HEK293 (cell line): ENCODE measurements around the gene GRK5.

Experiments
- CTCF ChIA-PET: fragments of 350-600 bp; formaldehyde crosslinking; extraction: SDS; loops from one replicate; lab custom pipeline; 2021; ENCODE audit warnings: antibody characterized with exemption; lab: Yijun Ruan, JAX
- POLR2A ChIA-PET: fragments of 300-600 bp; formaldehyde crosslinking; extraction: SDS; loops from one replicate; lab custom pipeline; 2020; ENCODE audit warnings: antibody characterized with exemption, inconsistent platforms; lab: Yijun Ruan, JAX
- H3K27ac ChIP-seq: fragments of 200-500 bp; sonication (Bioruptor generic); 2 replicates; pipeline ENCODE4 v1.5.1; 2014; ENCODE audit warnings: low read depth, low read length, control low read depth, inconsistent platforms; ENCODE audit errors: extremely low read depth
- H3K36me3 ChIP-seq, 2 experiments: fragments of 200-500 bp in 1 of 2; sonication (Bioruptor generic) in 1 of 2; 1 replicate in 1 of 2; 2 replicates in 1 of 2; pipeline ENCODE4 v1.5.1; 2014 to 2017; ENCODE audit warnings: inconsistent platforms in 2 of 2, low read length in 2 of 2; ENCODE audit not compliant: control insufficient read depth in 2 of 2, insufficient read depth in 1 of 2
- H3K4me1 ChIP-seq: fragments of 200-500 bp; sonication (Bioruptor generic); 2 replicates; pipeline ENCODE4 v1.5.1; 2014; ENCODE audit warnings: mild to moderate bottlenecking, low read length, inconsistent platforms; ENCODE audit not compliant: control insufficient read depth, insufficient read depth
- H3K4me3 ChIP-seq: 2 replicates; pipeline ENCODE4 v1.5.1; 2011; ENCODE audit warnings: low read depth, mild to moderate bottlenecking, control low read depth, low read length, moderate library complexity
- H3K9me3 ChIP-seq: fragments of 200-500 bp; sonication (Bioruptor generic); 2 replicates; pipeline ENCODE4 v1.5.1; 2014; ENCODE audit warnings: low read depth, low read length, inconsistent platforms; ENCODE audit not compliant: control insufficient read depth, insufficient read depth
- GFI1B ChIP-seq: fragments of 450-650 bp; formaldehyde crosslinking; IDR thresholded peaks from 2 replicates; pipeline ENCODE4 v1.5.1; 2016; ENCODE audit warnings: missing biosample characterization, missing genetic modification characterization
- HOXD13 ChIP-seq: sonication (generic); formaldehyde crosslinking; IDR thresholded peaks from 2 replicates; pipeline ENCODE4 v1.8.0; 2022; ENCODE audit warnings: missing genetic modification reagents, borderline replicate concordance
- MYNN ChIP-seq: fragments of 450-650 bp; formaldehyde crosslinking; IDR thresholded peaks from 2 replicates; pipeline ENCODE4 v1.5.1; 2016; ENCODE audit warnings: missing biosample characterization, missing genetic modification characterization, borderline replicate concordance
- REPIN1 ChIP-seq: fragments of 450-650 bp; formaldehyde crosslinking; IDR thresholded peaks from 2 replicates; pipeline ENCODE4 v1.5.1; 2017; ENCODE audit warnings: missing biosample characterization, missing genetic modification characterization, low read depth
- ZNF10 ChIP-seq: fragments of 450-650 bp; formaldehyde crosslinking; IDR thresholded peaks from 2 replicates; pipeline ENCODE4 v1.5.1; 2017; ENCODE audit warnings: missing biosample characterization, missing genetic modification characterization
- ZNF121 ChIP-seq: fragments of 450-650 bp; formaldehyde crosslinking; IDR thresholded peaks from 2 replicates; pipeline ENCODE4 v1.5.1; 2016; ENCODE audit warnings: missing biosample characterization, missing genetic modification characterization
- ZNF146 ChIP-seq: fragments of 450-650 bp; formaldehyde crosslinking; IDR thresholded peaks from 2 replicates; pipeline ENCODE4 v1.5.1; 2016; ENCODE audit warnings: missing biosample characterization, missing genetic modification characterization
- ZNF214 ChIP-seq: fragments of 450-650 bp; formaldehyde crosslinking; IDR thresholded peaks from 2 replicates; pipeline ENCODE4 v1.5.1; 2017; ENCODE audit warnings: missing biosample characterization, mild to moderate bottlenecking, missing genetic modification characterization, borderline replicate concordance
- ZNF24 ChIP-seq: fragments of 450-650 bp; formaldehyde crosslinking; IDR thresholded peaks from 2 replicates; pipeline ENCODE4 v1.5.1; 2016; ENCODE audit warnings: missing biosample characterization, missing genetic modification characterization
- ZNF274 ChIP-seq, 2 experiments: fragments of 200-500 bp in 1 of 2; fragments of 450-650 bp in 1 of 2; sonication (Bioruptor generic) in 1 of 2; formaldehyde crosslinking in 1 of 2; IDR thresholded peaks; 2 replicates each; pipeline versions ENCODE4 v1.5.1 to v1.6.1; 2014 to 2016; ENCODE audit warnings: borderline replicate concordance in 1 of 2, inconsistent platforms in 1 of 2, low read length in 1 of 2, missing biosample characterization in 1 of 2, missing genetic modification characterization in 1 of 2
- ZNF302 ChIP-seq: fragments of 450-650 bp; formaldehyde crosslinking; IDR thresholded peaks from 2 replicates; pipeline ENCODE4 v1.5.1; 2016; ENCODE audit warnings: missing biosample characterization, missing genetic modification characterization, low read depth
- ZNF48 ChIP-seq: fragments of 450-650 bp; formaldehyde crosslinking; IDR thresholded peaks from 2 replicates; pipeline ENCODE4 v1.5.1; 2016; ENCODE audit warnings: missing biosample characterization, missing genetic modification characterization
- ZNF571 ChIP-seq: fragments of 450-650 bp; formaldehyde crosslinking; IDR thresholded peaks from 2 replicates; pipeline ENCODE4 v1.5.0; 2017; ENCODE audit warnings: missing biosample characterization, missing genetic modification characterization
- ZNF660 ChIP-seq: fragments of 450-650 bp; IDR thresholded peaks from 2 replicates; pipeline ENCODE4 v1.5.1; 2018; ENCODE audit warnings: missing biosample characterization, mild to moderate bottlenecking, missing genetic modification characterization
- ZNF664 ChIP-seq: fragments of 450-650 bp; formaldehyde crosslinking; IDR thresholded peaks from 2 replicates; pipeline ENCODE4 v1.5.1; 2016; ENCODE audit warnings: missing biosample characterization, missing genetic modification characterization
- ZNF707 ChIP-seq: fragments of 450-650 bp; formaldehyde crosslinking; IDR thresholded peaks from 2 replicates; pipeline ENCODE4 v1.5.1; 2016; ENCODE audit warnings: missing biosample characterization, missing genetic modification characterization
- ZNF768 ChIP-seq: fragments of 450-650 bp; formaldehyde crosslinking; IDR thresholded peaks from 2 replicates; pipeline ENCODE4 v1.5.1; 2018; ENCODE audit warnings: missing biosample characterization, mild to moderate bottlenecking, missing genetic modification characterization
- TF ChIP-seq, protein P1 (sequence below): fragments of 450-650 bp; formaldehyde crosslinking; IDR thresholded peaks from 2 replicates; pipeline ENCODE4 v1.5.1; 2017; ENCODE audit warnings: missing biosample characterization, missing genetic modification characterization
- TF ChIP-seq, protein P2 (sequence below): fragments of 450-650 bp; formaldehyde crosslinking; IDR thresholded peaks from 2 replicates; pipeline ENCODE4 v1.5.1; 2017; ENCODE audit warnings: missing biosample characterization, mild to moderate bottlenecking, missing genetic modification characterization, moderate library complexity
- TF ChIP-seq, protein P3 (sequence below): fragments of 450-650 bp; formaldehyde crosslinking; IDR thresholded peaks from 2 replicates; pipeline ENCODE4 v1.5.1; 2016; ENCODE audit warnings: missing biosample characterization, missing genetic modification characterization
- TF ChIP-seq, protein P4 (sequence below): fragments of 450-650 bp; formaldehyde crosslinking; IDR thresholded peaks from 2 replicates; pipeline ENCODE4 v1.5.1; 2016; ENCODE audit warnings: missing biosample characterization, missing genetic modification characterization
- TF ChIP-seq, protein P5 (sequence below): fragments of 450-650 bp; formaldehyde crosslinking; IDR thresholded peaks from 2 replicates; pipeline ENCODE4 v1.5.1; 2016; ENCODE audit warnings: missing biosample characterization, missing genetic modification characterization, low read depth
- TF ChIP-seq, protein P6 (sequence below): fragments of 450-650 bp; formaldehyde crosslinking; IDR thresholded peaks from 2 replicates; pipeline ENCODE4 v1.5.1; 2017; ENCODE audit warnings: missing biosample characterization, missing genetic modification characterization

GRK5 gene

DNA sequence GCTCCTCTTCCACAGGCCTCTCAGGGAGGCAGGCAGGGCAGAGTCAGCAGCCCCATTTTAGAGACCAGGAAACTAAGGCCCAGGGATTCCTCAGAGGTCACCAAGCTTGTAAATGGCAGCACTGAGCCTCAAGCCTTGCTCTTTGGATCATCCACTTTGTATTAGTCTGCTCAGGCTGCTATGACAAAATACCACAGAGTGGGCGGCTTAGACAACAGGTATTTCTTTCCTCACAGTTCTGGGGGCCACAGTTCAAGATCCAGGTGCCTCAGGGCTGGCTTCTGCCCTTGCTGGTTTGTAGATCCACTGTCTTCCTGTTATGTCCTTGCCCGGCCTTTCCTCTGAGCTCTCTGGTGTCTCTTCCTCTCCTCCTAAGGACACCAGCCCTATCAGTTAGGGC lies 151.2 kb downstream of the GRK5 start (continued):
- TF ChIP-seq, protein P1, sequence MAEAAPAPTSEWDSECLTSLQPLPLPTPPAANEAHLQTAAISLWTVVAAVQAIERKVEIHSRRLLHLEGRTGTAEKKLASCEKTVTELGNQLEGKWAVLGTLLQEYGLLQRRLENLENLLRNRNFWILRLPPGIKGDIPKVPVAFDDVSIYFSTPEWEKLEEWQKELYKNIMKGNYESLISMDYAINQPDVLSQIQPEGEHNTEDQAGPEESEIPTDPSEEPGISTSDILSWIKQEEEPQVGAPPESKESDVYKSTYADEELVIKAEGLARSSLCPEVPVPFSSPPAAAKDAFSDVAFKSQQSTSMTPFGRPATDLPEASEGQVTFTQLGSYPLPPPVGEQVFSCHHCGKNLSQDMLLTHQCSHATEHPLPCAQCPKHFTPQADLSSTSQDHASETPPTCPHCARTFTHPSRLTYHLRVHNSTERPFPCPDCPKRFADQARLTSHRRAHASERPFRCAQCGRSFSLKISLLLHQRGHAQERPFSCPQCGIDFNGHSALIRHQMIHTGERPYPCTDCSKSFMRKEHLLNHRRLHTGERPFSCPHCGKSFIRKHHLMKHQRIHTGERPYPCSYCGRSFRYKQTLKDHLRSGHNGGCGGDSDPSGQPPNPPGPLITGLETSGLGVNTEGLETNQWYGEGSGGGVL (tag by site-specific recombination), result no peak
- no peak for TF ChIP-seq ZNF214
- no peak for TF ChIP-seq ZNF664
- no peak for TF ChIP-seq ZNF10 (tag by site-specific recombination)
- no peak for TF ChIP-seq ZNF274 (IDR thresholded peaks at IDR 0.05; ENCODE audit: low read length)
- no peak for TF ChIP-seq ZNF274 (tag by site-specific recombination; IDR thresholded peaks at IDR 0.05; ENCODE audit: borderline replicate concordance)
- no peak for TF ChIP-seq HOXD13 (CRISPR knock-in tag)
- TF ChIP-seq ZNF302 (tag by site-specific recombination), result no peak
- TF ChIP-seq, protein P2, sequence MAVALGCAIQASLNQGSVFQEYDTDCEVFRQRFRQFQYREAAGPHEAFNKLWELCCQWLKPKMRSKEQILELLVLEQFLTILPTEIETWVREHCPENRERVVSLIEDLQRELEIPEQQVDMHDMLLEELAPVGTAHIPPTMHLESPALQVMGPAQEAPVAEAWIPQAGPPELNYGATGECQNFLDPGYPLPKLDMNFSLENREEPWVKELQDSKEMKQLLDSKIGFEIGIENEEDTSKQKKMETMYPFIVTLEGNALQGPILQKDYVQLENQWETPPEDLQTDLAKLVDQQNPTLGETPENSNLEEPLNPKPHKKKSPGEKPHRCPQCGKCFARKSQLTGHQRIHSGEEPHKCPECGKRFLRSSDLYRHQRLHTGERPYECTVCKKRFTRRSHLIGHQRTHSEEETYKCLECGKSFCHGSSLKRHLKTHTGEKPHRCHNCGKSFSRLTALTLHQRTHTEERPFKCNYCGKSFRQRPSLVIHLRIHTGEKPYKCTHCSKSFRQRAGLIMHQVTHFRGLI (tag by site-specific recombination), result no peak
- no peak for TF ChIP-seq GFI1B (tag by site-specific recombination)
- no peak for TF ChIP-seq ZNF121
- TF ChIP-seq, all 188 proteins: peak for 0

DNA sequence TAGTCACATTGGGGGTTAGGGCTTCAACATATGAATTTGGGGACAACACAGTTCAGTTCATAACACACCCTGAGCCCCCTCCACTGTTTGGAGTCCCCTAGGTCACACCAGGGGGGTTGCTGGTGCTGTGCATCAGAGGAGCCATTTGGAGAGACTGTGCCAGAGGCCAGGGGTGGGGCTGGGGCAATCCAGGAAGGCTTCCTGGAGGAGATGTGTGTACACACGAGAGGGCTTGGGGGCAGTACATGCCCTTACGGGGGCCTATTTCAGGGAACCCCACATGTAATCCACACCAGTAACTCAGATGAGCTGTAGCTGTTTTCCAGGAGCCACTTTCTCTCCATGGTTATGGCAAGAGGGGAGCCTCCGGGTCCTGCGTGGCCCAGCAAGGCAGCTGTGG lies 151.7 kb downstream of the GRK5 start:
- ChIA-PET CTCF (no interaction called here), POLR2A (no interaction called here)
- Histone ChIP-seq H3K36me3 (no peaks in the 10 kb centered on the region), H3K4me3 (no peak overlapping the region), H3K4me1 (no peaks in the 10 kb centered on the region), H3K27ac (no peak overlapping the region), H3K9me3 (no peaks in the 10 kb centered on the region)
- TF ChIP-seq ZNF660 (tag by site-specific recombination), result no peak
- no peak for TF ChIP-seq GFI1B (tag by site-specific recombination)
- no peak for TF ChIP-seq REPIN1 (tag by site-specific recombination)
- no peak for TF ChIP-seq ZNF24
- no peak for TF ChIP-seq MYNN (tag by site-specific recombination)
- no peak for TF ChIP-seq ZNF707 (tag by site-specific recombination)
- no peak for TF ChIP-seq ZNF768
- TF ChIP-seq, protein P1 (tag by site-specific recombination), result no peak
- TF ChIP-seq, protein P3, sequence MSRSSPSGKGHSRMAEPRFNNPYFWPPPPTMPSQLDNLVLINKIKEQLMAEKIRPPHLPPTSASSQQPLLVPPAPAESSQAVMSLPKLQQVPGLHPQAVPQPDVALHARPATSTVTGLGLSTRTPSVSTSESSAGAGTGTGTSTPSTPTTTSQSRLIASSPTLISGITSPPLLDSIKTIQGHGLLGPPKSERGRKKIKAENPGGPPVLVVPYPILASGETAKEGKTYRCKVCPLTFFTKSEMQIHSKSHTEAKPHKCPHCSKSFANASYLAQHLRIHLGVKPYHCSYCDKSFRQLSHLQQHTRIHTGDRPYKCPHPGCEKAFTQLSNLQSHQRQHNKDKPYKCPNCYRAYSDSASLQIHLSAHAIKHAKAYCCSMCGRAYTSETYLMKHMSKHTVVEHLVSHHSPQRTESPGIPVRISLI (tag by site-specific recombination), result no peak
- TF ChIP-seq ZNF571 (tag by site-specific recombination), result no peak
- no peak for TF ChIP-seq ZNF48 (tag by site-specific recombination)
- TF ChIP-seq, protein P4, sequence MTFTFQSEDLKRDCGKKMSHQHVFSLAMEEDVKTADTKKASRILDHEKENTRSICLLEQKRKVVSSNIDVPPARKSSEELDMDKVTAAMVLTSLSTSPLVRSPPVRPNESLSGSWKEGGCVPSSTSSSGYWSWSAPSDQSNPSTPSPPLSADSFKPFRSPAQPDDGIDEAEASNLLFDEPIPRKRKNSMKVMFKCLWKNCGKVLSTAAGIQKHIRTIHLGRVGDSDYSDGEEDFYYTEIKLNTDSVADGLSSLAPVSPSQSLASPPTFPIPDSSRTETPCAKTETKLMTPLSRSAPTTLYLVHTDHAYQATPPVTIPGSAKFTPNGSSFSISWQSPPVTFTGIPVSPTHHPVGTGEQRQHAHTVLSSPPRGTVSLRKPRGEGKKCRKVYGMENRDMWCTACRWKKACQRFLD, result no peak
- TF ChIP-seq, protein P5, sequence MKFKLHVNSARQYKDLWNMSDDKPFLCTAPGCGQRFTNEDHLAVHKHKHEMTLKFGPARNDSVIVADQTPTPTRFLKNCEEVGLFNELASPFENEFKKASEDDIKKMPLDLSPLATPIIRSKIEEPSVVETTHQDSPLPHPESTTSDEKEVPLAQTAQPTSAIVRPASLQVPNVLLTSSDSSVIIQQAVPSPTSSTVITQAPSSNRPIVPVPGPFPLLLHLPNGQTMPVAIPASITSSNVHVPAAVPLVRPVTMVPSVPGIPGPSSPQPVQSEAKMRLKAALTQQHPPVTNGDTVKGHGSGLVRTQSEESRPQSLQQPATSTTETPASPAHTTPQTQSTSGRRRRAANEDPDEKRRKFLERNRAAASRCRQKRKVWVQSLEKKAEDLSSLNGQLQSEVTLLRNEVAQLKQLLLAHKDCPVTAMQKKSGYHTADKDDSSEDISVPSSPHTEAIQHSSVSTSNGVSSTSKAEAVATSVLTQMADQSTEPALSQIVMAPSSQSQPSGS (tag by site-specific recombination), result no peak
- TF ChIP-seq, protein P6, sequence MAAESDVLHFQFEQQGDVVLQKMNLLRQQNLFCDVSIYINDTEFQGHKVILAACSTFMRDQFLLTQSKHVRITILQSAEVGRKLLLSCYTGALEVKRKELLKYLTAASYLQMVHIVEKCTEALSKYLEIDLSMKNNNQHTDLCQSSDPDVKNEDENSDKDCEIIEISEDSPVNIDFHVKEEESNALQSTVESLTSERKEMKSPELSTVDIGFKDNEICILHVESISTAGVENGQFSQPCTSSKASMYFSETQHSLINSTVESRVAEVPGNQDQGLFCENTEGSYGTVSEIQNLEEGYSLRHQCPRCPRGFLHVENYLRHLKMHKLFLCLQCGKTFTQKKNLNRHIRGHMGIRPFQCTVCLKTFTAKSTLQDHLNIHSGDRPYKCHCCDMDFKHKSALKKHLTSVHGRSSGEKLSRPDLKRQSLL (tag by site-specific recombination), result no peak
- TF ChIP-seq ZNF146, result no peak
